HCT116 (cell line): ENCODE measurements around the gene NCOA1. TPM values are rescaled to one million over a fixed set of nuclear protein-coding genes. Genes with fewer than 3 reads are reported as not detected.

ENCODE experiments used
- ATAC-seq: fragments of 200-7000 bp; cut with Tn5 transposase; 2 replicates; pipeline ENCODE4 v1.9.1; 2020; ENCODE audit warnings: mild to moderate bottlenecking, moderate library complexity
- BruUV-seq: library from RNA; stranded (reverse); fragments of 400-500 nt; replicated peaks from 2 replicates; lab custom pipeline; 2021; lab: Mats Ljungman, UMichigan
- CTCF ChIA-PET: fragments of 300-600 bp; sonication (Branson Sonifier 250); formaldehyde crosslinking; loops from one replicate; lab custom pipeline; 2021; ENCODE audit warnings: antibody characterized with exemption; lab: Charles Lee
- POLR2A ChIA-PET: fragments of 300-600, 350-600 bp; sonication (Branson Sonifier 250); formaldehyde crosslinking; loops from one replicate; lab custom pipeline; 2021; ENCODE audit warnings: antibody characterized with exemption; lab: Charles Lee
- RAD21 ChIA-PET, 2 experiments: fragments of 300-600 bp; sonication (Branson Sonifier 250); formaldehyde crosslinking; loops; one replicate each; lab custom pipeline; 2023; ENCODE audit warnings: low total read pairs in 2 of 2; ENCODE audit not compliant: uncharacterized antibody in 2 of 2, unreplicated experiment in 2 of 2, low non-redundant PET in 1 of 2; lab: Charles Lee
- DNase-seq: peaks from one replicate; pipeline ENCODE4 v3.0.0-alpha.2; 2010; ENCODE audit warnings: low read depth, low spot score
- H2AFZ ChIP-seq: fragments of 200-600 bp; shearing (Covaris generic), sonication (generic); 2 replicates; pipeline ENCODE4 v1.6.1; 2017; ENCODE audit warnings: low read depth, mixed run types, mixed read lengths, antibody characterized with exemption, low read length; ENCODE audit not compliant: poor library complexity, severe bottlenecking
- H3K27ac ChIP-seq: 2 replicates; pipeline ENCODE4 v1.5.1; 2012; ENCODE audit warnings: low read depth, low read length
- H3K27me3 ChIP-seq: fragments of 200-600 bp; sonication (generic); 2 replicates; pipeline ENCODE4 v1.6.1; 2016; ENCODE audit warnings: mixed run types, low read length, mixed read lengths; ENCODE audit not compliant: insufficient read depth
- H3K36me3 ChIP-seq, 2 experiments: fragments of 200-500 bp in 1 of 2; fragments of 200-600 bp in 1 of 2; sonication (Bioruptor generic) in 1 of 2; sonication (generic) in 1 of 2; 2 replicates each; pipeline versions ENCODE4 v1.5.1 to v1.6.1; 2014 to 2016; ENCODE audit warnings: low read length in 2 of 2, inconsistent platforms in 1 of 2, mixed read lengths in 1 of 2, mixed run types in 1 of 2; ENCODE audit not compliant: insufficient read depth in 2 of 2, control insufficient read depth in 1 of 2
- H3K4me1 ChIP-seq, 2 experiments: fragments of 200-600 bp in 1 of 2; sonication (generic) in 1 of 2; 2 replicates each; pipeline versions ENCODE4 v1.5.1 to v1.6.1; 2012 to 2017; ENCODE audit warnings: low read length in 2 of 2, inconsistent platforms in 1 of 2, mild to moderate bottlenecking in 1 of 2, mixed read lengths in 1 of 2, mixed run types in 1 of 2, moderate library complexity in 1 of 2; ENCODE audit not compliant: insufficient read depth in 2 of 2, control insufficient read depth in 1 of 2
- H3K4me2 ChIP-seq: fragments of 200-600 bp; sonication (generic); 2 replicates; pipeline ENCODE4 v1.6.1; 2017; ENCODE audit warnings: mixed run types, low read length, mixed read lengths
- H3K4me3 ChIP-seq, 2 experiments: fragments of 200-600 bp in 1 of 2; sonication (generic) in 1 of 2; replicated peaks in 1 of 2; 2 replicates each; pipeline ENCODE4 v1.5.1; 2011 to 2016; ENCODE audit warnings: low read length in 2 of 2, control low read depth in 1 of 2, low read depth in 1 of 2, mild to moderate bottlenecking in 1 of 2, mixed read lengths in 1 of 2, mixed run types in 1 of 2
- H3K79me2 ChIP-seq: fragments of 200-600 bp; sonication (generic); 2 replicates; pipeline ENCODE4 v1.6.1; 2017; ENCODE audit warnings: mild to moderate bottlenecking, mixed run types, low read length, moderate library complexity, mixed read lengths; ENCODE audit not compliant: insufficient read depth
- H3K9ac ChIP-seq: fragments of 200-600 bp; sonication (generic); 2 replicates; pipeline ENCODE4 v1.6.1; 2016; ENCODE audit warnings: low read length, mixed read lengths
- H3K9me2 ChIP-seq: fragments of 200-600 bp; sonication (generic), shearing (Covaris generic); 2 replicates; pipeline ENCODE4 v1.6.1; 2017; ENCODE audit warnings: mixed run types, mild to moderate bottlenecking, moderate library complexity; ENCODE audit not compliant: insufficient read depth
- H3K9me3 ChIP-seq, 2 experiments: fragments of 200-500 bp in 1 of 2; fragments of 200-600 bp in 1 of 2; sonication (Bioruptor generic) in 1 of 2; sonication (generic) in 1 of 2; 2 replicates each; pipeline ENCODE4 v1.6.1; 2014 to 2017; ENCODE audit warnings: low read length in 2 of 2, mixed read lengths in 2 of 2, inconsistent platforms in 1 of 2, low read depth in 1 of 2, mild to moderate bottlenecking in 1 of 2, mixed run types in 1 of 2, moderate library complexity in 1 of 2; ENCODE audit not compliant: control insufficient read depth in 1 of 2, insufficient read depth in 1 of 2
- H4K20me1 ChIP-seq: fragments of 200-600 bp; sonication (generic), shearing (Covaris generic); 2 replicates; pipeline ENCODE4 v1.6.1; 2017; ENCODE audit warnings: mixed run types, mild to moderate bottlenecking, moderate library complexity; ENCODE audit not compliant: insufficient read depth
- CEBPB ChIP-seq: IDR thresholded peaks from 2 replicates; pipeline ENCODE4 v1.6.1; 2012; ENCODE audit warnings: low read depth
- ELF1 ChIP-seq: IDR thresholded peaks from 2 replicates; pipeline ENCODE4 v1.6.1; 2012; ENCODE audit warnings: low read depth, borderline replicate concordance
- EZH2 ChIP-seq: fragments of 200-600 bp; sonication (generic); IDR thresholded peaks from 2 replicates; pipeline ENCODE4 v1.6.1; 2017; ENCODE audit warnings: antibody characterized with exemption, mixed run types
- POLR2A ChIP-seq: IDR thresholded peaks from 2 replicates; pipeline ENCODE4 v1.7.0; 2011; ENCODE audit warnings: borderline replicate concordance; ENCODE audit not compliant: insufficient read depth, insufficient read length; ENCODE audit errors: extremely low read depth
- POLR2AphosphoS5 ChIP-seq: IDR thresholded peaks from 2 replicates; pipeline ENCODE4 v1.6.1; 2011; ENCODE audit warnings: mild to moderate bottlenecking, low read depth, low read length, moderate library complexity
- SP1 ChIP-seq: IDR thresholded peaks from 2 replicates; pipeline ENCODE4 v1.6.1; 2012; ENCODE audit warnings: low read depth
- TCF7L2 ChIP-seq: IDR thresholded peaks from 2 replicates; pipeline ENCODE4 v1.7.0; 2011; ENCODE audit warnings: borderline replicate concordance, inconsistent platforms; ENCODE audit not compliant: insufficient read depth, insufficient read length; ENCODE audit errors: extremely low read depth
- ZFX ChIP-seq: fragments of 450-650 bp; IDR thresholded peaks from 2 replicates; pipeline ENCODE4 v1.6.1; 2017
- intact Hi-C: fragments of 100-400 bp; cut with micrococcal nuclease; formaldehyde crosslinking; loops from 2 replicates; pipeline ENCODE4 v1.10.0; 2022
- total RNA-seq: library from RNA; stranded (reverse); gene quantifications from one replicate; pipeline ENCODE4 v1.2.1, GENCODE V29; 2021; ENCODE audit not compliant: unreplicated experiment
- TF ChIP-seq, protein P1 (sequence below): IDR thresholded peaks from 2 replicates; pipeline ENCODE4 v1.6.1; 2012

NCOA1 gene
- total RNA-seq, 1 experiment from 2014 or later = 10.4 TPM

DNA sequence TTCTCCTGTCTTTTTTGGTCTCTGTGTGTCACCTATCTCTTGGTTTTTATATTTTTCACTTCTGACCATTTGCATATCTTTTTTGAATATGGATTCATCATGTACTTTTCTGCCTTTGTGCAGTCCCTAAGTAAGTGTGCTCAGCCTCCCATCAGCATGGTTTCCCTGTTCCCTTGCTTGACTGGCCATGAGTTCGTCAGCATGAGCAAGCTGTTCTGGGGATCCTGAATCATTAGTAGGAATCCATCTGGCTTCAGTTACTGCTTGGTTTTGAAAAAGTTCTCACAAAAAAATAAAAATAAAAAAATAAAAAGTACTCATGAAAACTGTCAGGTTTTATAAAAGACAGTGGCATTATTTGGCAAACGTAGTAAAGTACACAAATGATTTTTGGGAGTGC, 144.1 kb downstream of the NCOA1 start:
- RAD21 ChIA-PET = no interaction called here
- DNase-seq = no peak

GRCh38 chr2:24638568-24638967, 147.5 kb downstream of the NCOA1 start:
- Histone ChIP-seq H2AFZ (no peak overlapping the region), H3K4me1 (no peaks in the 10 kb centered on the region), H3K9ac (no peak overlapping the region), H3K9me2 (no peaks in the 10 kb centered on the region), H3K27ac (no peak overlapping the region), H3K4me3 (no peak overlapping the region), H3K36me3 (no peaks in the 10 kb centered on the region), H3K9me3 (no peaks in the 10 kb centered on the region), H3K4me2 (no peak overlapping the region), H3K79me2 (no peaks in the 10 kb centered on the region), H4K20me1 (no peaks in the 10 kb centered on the region; the same call in 1 of the 2 replicates), H3K27me3 (no peaks in the 10 kb centered on the region)
- ChIA-PET RAD21 (interaction anchor here in 1 of 2 experiments (0.6 kb wide), 1 partner anchor 17 kb away, joined by 3 read pairs; no protein-coding TSS in a partner anchor), POLR2A (no interaction called here), CTCF (no interaction called here)
- no peak for DNase-seq
- BruUV-seq = no TSS peak
- intact Hi-C loops = no loop called here
- no peak for ATAC-seq
- no peak for TF ChIP-seq TCF7L2
- no peak for TF ChIP-seq CEBPB
- TF ChIP-seq POLR2AphosphoS5 = no peak
- no peak for TF ChIP-seq ZFX
- TF ChIP-seq SP1 = no peak

More for the DNA sequence above, 144.1 kb downstream of the NCOA1 start:
- ChIA-PET POLR2A (no interaction called here), CTCF (no interaction called here)
- Histone ChIP-seq H3K9me2 (no peaks in the 10 kb centered on the region), H3K79me2 (no peaks in the 10 kb centered on the region), H3K27ac (no peak overlapping the region), H3K4me1 (no peaks in the 10 kb centered on the region), H3K9me3 (no peaks in the 10 kb centered on the region), H2AFZ (no peak overlapping the region)
- ATAC-seq = no peak
- no peak for TF ChIP-seq ELF1
- TF ChIP-seq EZH2 = no peak
- TF ChIP-seq POLR2AphosphoS5 = no peak
- no peak for TF ChIP-seq POLR2A
- TF ChIP-seq, protein P1, sequence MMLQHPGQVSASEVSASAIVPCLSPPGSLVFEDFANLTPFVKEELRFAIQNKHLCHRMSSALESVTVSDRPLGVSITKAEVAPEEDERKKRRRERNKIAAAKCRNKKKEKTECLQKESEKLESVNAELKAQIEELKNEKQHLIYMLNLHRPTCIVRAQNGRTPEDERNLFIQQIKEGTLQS = no peak
- TF ChIP-seq ZFX = no peak
- TF ChIP-seq, all 23 proteins: peak for 0
- Histone ChIP-seq H4K20me1 (no peaks in the 10 kb centered on the region), H3K9ac (no peak overlapping the region), H3K4me3 (no peak overlapping the region), H3K36me3 (no peaks in the 10 kb centered on the region), H3K4me2 (no peak overlapping the region), H3K27me3 (no peaks in the 10 kb centered on the region)
- no TSS peak for BruUV-seq
- intact Hi-C loops = no loop called here
